ENCODE data around the gene HKDC1. TPM values are rescaled to one million over a fixed set of nuclear protein-coding genes. Genes with fewer than 3 reads are reported as not detected.

Gene HKDC1
- total and polyA plus RNA-seq, 10 of the 15 experiments (the other 5 are each of a cell fraction or from before 2014, with no cell fraction given), result 0.04 to 0.34 (median 0.13) TPM; not detected in 5

DNA sequence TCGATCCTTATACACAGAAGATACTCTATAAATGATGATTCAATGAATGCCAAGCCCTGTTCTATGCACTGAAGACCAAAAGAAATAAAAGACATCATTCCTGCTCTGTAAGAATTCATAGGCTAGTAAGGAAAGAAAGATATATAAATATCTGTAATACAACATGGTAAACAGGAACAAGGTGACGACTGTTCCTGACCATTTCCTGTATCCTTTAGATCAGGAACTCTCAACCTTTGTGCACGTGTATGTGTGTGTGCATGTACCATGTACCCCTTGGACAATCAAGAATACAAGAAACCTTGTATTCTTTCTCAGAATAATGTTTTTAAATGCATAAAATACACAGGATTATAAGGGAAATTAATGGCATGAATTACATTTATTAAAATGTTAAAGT is 50.9 kb downstream of the HKDC1 start (continued):
- TF ChIP-seq SRF (IDR thresholded peaks at IDR 0.05; ENCODE audit: low read depth in 2 of 2, low read length in 2 of 2) (no peak), GABPA (IDR thresholded peaks at IDR 0.05; ENCODE audit: low read depth) (no peak), TBL1XR1 (IDR thresholded peaks at IDR 0.05; ENCODE audit: low read depth, low read length) (no peak), NFIC (IDR thresholded peaks at IDR 0.05; ENCODE audit: low read depth, low read length) (no peak), POLR2AphosphoS5 (IDR thresholded peaks at IDR 0.05; ENCODE audit: low read length) (no peak), NFYB (IDR thresholded peaks at IDR 0.05; ENCODE audit: insufficient read depth, low read depth, low read length) (no peak)

DNA sequence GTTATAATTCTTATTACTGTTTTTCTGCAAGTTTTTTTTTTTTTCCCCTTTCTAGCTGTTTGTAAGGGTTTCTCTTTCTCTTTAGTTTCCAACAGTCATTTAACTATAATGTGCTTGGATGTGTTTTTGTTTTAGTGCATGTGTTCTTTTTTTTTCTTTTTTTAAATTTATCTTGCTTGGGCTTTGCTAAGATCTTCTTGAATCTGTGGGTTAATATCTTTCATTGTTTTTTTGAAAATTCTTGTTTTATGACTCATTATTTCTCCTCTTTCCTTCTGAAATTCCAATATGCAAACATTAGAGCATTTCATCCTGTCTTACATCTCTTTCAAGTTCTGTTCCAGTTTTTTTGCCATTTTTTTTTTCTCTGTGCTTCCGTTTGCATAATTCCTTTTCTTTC is 52.5 kb downstream of the HKDC1 start:
- ChIA-PET RAD21 (ENCODE audit: unreplicated experiment) (no interaction called here), POLR2A (interaction anchor here (1.0 kb wide), 1 partner anchor 24 kb away, joined by 3 read pairs; no protein-coding TSS in a partner anchor), SMC1A (ENCODE audit: uncharacterized antibody, unreplicated experiment) (no interaction called here), CTCF (no interaction called here)
- no TSS peak for BruUV-seq (replicated peaks)
- H3K36me3 ChIP-seq (ENCODE audit: control insufficient read depth in 2 of 2, insufficient read depth in 2 of 2, low read length in 1 of 2), result no peaks in the 10 kb centered on the region
- H3K9me3 ChIP-seq (replicated peaks; ENCODE audit: control insufficient read depth, insufficient read depth, low read length), result no peaks in the 10 kb centered on the region
- H3K4me3 ChIP-seq, result no peak overlapping the region
- H3K9ac ChIP-seq (ENCODE audit: control insufficient read depth, insufficient read depth, low read length), result no peak overlapping the region
- no peaks in the 10 kb centered on the region for H4K20me1 ChIP-seq (ENCODE audit: control insufficient read depth, insufficient read depth)
- no peak overlapping the region for H3K27ac ChIP-seq (ENCODE audit: control insufficient read depth, insufficient read depth)
- FAIRE-seq (no peak), DNase-seq (ENCODE audit: low read depth, low spot score) (no peak), ATAC-seq (no peak)
- intact Hi-C loops (cut with micrococcal nuclease; ENCODE audit: unreplicated experiment) (no loop called here), in situ Hi-C loops (cut with MboI) (no loop called here)
- H3K27me3 ChIP-seq (replicated peaks in 1 of 2; ENCODE audit: control insufficient read depth in 2 of 2, insufficient read depth in 2 of 2, low read length in 1 of 2), result no peaks in the 10 kb centered on the region
- TF ChIP-seq SMAD5 (IDR thresholded peaks at IDR 0.05; ENCODE audit: low read depth), result no peak
- TF ChIP-seq SIX5 (IDR thresholded peaks at IDR 0.05; ENCODE audit: low read depth, low read length, severe bottlenecking), result no peak
- TF ChIP-seq, protein P1, sequence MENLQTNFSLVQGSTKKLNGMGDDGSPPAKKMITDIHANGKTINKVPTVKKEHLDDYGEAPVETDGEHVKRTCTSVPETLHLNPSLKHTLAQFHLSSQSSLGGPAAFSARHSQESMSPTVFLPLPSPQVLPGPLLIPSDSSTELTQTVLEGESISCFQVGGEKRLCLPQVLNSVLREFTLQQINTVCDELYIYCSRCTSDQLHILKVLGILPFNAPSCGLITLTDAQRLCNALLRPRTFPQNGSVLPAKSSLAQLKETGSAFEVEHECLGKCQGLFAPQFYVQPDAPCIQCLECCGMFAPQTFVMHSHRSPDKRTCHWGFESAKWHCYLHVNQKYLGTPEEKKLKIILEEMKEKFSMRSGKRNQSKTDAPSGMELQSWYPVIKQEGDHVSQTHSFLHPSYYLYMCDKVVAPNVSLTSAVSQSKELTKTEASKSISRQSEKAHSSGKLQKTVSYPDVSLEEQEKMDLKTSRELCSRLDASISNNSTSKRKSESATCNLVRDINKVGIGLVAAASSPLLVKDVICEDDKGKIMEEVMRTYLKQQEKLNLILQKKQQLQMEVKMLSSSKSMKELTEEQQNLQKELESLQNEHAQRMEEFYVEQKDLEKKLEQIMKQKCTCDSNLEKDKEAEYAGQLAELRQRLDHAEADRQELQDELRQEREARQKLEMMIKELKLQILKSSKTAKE (IDR thresholded peaks at IDR 0.05; ENCODE audit: low read depth, poor library complexity, severe bottlenecking), result no peak
- TF ChIP-seq, protein P2, sequence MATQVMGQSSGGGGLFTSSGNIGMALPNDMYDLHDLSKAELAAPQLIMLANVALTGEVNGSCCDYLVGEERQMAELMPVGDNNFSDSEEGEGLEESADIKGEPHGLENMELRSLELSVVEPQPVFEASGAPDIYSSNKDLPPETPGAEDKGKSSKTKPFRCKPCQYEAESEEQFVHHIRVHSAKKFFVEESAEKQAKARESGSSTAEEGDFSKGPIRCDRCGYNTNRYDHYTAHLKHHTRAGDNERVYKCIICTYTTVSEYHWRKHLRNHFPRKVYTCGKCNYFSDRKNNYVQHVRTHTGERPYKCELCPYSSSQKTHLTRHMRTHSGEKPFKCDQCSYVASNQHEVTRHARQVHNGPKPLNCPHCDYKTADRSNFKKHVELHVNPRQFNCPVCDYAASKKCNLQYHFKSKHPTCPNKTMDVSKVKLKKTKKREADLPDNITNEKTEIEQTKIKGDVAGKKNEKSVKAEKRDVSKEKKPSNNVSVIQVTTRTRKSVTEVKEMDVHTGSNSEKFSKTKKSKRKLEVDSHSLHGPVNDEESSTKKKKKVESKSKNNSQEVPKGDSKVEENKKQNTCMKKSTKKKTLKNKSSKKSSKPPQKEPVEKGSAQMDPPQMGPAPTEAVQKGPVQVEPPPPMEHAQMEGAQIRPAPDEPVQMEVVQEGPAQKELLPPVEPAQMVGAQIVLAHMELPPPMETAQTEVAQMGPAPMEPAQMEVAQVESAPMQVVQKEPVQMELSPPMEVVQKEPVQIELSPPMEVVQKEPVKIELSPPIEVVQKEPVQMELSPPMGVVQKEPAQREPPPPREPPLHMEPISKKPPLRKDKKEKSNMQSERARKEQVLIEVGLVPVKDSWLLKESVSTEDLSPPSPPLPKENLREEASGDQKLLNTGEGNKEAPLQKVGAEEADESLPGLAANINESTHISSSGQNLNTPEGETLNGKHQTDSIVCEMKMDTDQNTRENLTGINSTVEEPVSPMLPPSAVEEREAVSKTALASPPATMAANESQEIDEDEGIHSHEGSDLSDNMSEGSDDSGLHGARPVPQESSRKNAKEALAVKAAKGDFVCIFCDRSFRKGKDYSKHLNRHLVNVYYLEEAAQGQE (IDR thresholded peaks at IDR 0.05; ENCODE audit: low read depth, low read length), result no peak
- TF ChIP-seq SP1 (IDR thresholded peaks at IDR 0.05; ENCODE audit: low read depth, low read length), result no peak
- TF ChIP-seq RFX5 (IDR thresholded peaks at IDR 0.05; ENCODE audit: low read depth, low read length), result no peak
- TF ChIP-seq SMAD1 (IDR thresholded peaks at IDR 0.05; ENCODE audit: low read depth, partially characterized antibody), result no peak
- no peaks in the 10 kb centered on the region for H3K79me2 ChIP-seq (ENCODE audit: control insufficient read depth, insufficient read depth, low read length)
- no peak overlapping the region for H3K4me2 ChIP-seq (ENCODE audit: control insufficient read depth, insufficient read depth)
- no peaks in the 10 kb centered on the region for H3K4me1 ChIP-seq (ENCODE audit: control insufficient read depth, insufficient read depth, low read length)
- 22% methylated on average over 1 of the region's 1 CpG for WGBS (ENCODE audit: insufficient coverage, insufficient replicate concordance, low lambda C conversion rate, missing lambda C conversion rate)
- H2AFZ ChIP-seq (ENCODE audit: control insufficient read depth, low read depth, low read length), result no peak overlapping the region

Data from GM12878 (cell line).